Fibroblast of pulmonary artery (primary cell): Measurements from ENCODE around the gene CUBN.
A peak's percentile ranks its signal among the peaks of the same experiment; 100 is the strongest.

Source experiments
- DNase-seq: peaks from one replicate; pipeline ENCODE4 v3.0.0-alpha.2; 2010; ENCODE audit warnings: low read depth
- H3K4me3 ChIP-seq: replicated peaks from 2 replicates; pipeline ENCODE4 v1.5.1; 2011; ENCODE audit warnings: low read depth, mild to moderate bottlenecking, control low read depth, low read length, moderate library complexity
- TF ChIP-seq, protein P1 (sequence below): IDR thresholded peaks from 2 replicates; pipeline ENCODE4 v1.5.1; 2011; ENCODE audit warnings: mild to moderate bottlenecking, control low read depth, low read length, inconsistent platforms; ENCODE audit errors: missing control alignments

Gene CUBN

GRCh38 chr10:17051851-17052250 is 77.8 kb downstream of the CUBN start:
- no peak overlapping the region for H3K4me3 ChIP-seq
- DNase-seq = no peak
- TF ChIP-seq, protein P1, sequence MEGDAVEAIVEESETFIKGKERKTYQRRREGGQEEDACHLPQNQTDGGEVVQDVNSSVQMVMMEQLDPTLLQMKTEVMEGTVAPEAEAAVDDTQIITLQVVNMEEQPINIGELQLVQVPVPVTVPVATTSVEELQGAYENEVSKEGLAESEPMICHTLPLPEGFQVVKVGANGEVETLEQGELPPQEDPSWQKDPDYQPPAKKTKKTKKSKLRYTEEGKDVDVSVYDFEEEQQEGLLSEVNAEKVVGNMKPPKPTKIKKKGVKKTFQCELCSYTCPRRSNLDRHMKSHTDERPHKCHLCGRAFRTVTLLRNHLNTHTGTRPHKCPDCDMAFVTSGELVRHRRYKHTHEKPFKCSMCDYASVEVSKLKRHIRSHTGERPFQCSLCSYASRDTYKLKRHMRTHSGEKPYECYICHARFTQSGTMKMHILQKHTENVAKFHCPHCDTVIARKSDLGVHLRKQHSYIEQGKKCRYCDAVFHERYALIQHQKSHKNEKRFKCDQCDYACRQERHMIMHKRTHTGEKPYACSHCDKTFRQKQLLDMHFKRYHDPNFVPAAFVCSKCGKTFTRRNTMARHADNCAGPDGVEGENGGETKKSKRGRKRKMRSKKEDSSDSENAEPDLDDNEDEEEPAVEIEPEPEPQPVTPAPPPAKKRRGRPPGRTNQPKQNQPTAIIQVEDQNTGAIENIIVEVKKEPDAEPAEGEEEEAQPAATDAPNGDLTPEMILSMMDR = no peak

DNA sequence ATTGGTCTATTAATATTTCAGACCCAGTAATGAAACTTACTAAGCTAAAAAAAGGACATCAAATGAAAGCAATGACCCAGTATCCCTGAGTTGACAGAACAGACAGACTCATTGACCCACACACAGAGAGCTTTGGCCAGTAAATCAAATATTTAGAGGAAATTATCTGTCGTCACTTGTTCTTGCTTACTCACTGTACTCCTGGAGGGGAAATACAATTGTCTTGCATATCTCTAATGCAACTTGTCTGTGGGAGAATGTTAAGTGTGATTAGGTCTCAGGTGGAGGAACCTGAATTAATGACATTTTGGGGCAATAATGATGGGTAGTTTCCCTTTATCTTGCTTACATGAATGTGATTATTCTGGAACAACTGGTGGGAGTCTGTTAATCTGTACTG is 80.4 kb downstream of the CUBN start:
- TF ChIP-seq, protein P1 = no peak
- peak; percentile 50 for DNase-seq
- no peak overlapping the region for H3K4me3 ChIP-seq

DNA sequence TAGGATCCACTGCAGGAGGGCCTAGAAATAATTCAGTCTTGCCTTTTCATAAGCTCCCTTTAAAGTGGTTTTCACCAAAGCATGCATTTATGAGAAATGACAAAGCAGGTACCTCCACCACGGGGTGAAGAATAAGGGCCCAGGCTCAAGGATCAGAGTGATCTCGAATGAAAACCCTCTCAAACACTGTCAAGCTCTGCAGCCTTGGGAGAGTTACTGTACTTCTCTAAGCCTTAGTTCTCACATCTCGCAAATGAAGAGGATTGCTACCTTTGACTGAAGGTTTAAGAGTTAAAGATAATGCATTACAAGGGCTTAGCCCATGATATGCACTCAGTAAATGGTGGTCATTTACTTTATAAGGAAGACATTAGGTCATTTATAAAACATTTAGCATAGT is 81.7 kb downstream of the CUBN start:
- TF ChIP-seq, protein P1 = no peak
- H3K4me3 ChIP-seq = no peak overlapping the region

GRCh38 chr10:17046989-17047388 is 82.6 kb downstream of the CUBN start:
- TF ChIP-seq, protein P1 = no peak
- H3K4me3 ChIP-seq = no peak overlapping the region
- no peak for DNase-seq

More for the DNA sequence above, 81.7 kb downstream of the CUBN start:
- DNase-seq = no peak

DNA sequence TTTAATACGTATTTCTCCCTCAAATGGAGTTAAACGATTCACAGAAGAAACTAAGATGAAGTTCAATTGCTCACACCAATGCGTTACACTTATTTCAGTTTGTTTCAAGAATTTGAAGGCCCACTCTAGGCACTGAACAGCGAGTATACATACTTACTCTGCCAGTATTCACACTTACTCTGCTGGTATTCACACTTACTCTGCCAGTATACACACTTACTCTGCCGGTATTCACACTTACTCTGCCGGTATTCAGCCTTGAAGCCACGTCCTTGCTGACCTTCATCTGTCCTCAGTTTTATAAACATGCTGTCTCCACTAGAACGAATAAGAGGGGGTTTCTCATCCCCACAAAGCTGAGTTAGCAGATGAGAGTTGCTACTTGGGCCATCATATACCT is 86.0 kb downstream of the CUBN start:
- no peak overlapping the region for H3K4me3 ChIP-seq
- DNase-seq = no peak
- TF ChIP-seq, protein P1 = no peak

- DNase-seq = no peak
- H3K4me3 ChIP-seq = no peak overlapping the region
- TF ChIP-seq, protein P1 = no peak
These were observed 87.7 kb downstream of the CUBN start for GRCh38 chr10:17041626-17042520.

GRCh38 chr10:17038627-17039026 is 91.0 kb downstream of the CUBN start:
- peak; percentile 67 for DNase-seq
- no peak overlapping the region for H3K4me3 ChIP-seq
- TF ChIP-seq, protein P1 = no peak
